HepG2 (cell line): ENCODE results near the gene RFFL. TPM values are rescaled to one million over a fixed set of nuclear protein-coding genes. Genes with fewer than 3 reads are reported as not detected.

Experiments
- ATAC-seq: fragments of 200-7000 bp; cut with Tn5 transposase; 3 replicates; pipeline ENCODE4 v1.9.1; 2020; ENCODE audit warnings: mild to moderate bottlenecking, moderate library complexity
- BruUV-seq: library from RNA; stranded (reverse); fragments of 400-500 nt; replicated peaks from 2 replicates; lab custom pipeline; 2021; lab: Mats Ljungman, UMichigan
- CTCF ChIA-PET: fragments of 300-600 bp; formaldehyde crosslinking; extraction: SDS; loops from one replicate; lab custom pipeline; 2021; ENCODE audit warnings: low total read pairs, inconsistent platforms, low intra/inter-chr PET ratio; lab: Yijun Ruan, JAX
- POLR2A ChIA-PET: fragments of 350-600 bp; sonication (Branson Sonifier 250); formaldehyde crosslinking; loops from one replicate; lab custom pipeline; 2020; ENCODE audit warnings: antibody characterized with exemption, inconsistent platforms; lab: Yijun Ruan, JAX
- DNase-seq: peaks from one replicate; pipeline ENCODE4 v3.0.0-alpha.2; 2015; ENCODE audit warnings: low spot score
- FAIRE-seq: peaks from 3 replicates; lab custom pipeline; 2011; peaks lifted over from hg19 to GRCh38; lab: Jason Lieb, UNC
- H2AFZ ChIP-seq: one replicate; pipeline ENCODE4 v1.6.1; 2011; ENCODE audit warnings: low read length, inconsistent platforms
- H3K27ac ChIP-seq: fragments of 300-600 bp; 3 replicates; pipeline ENCODE4 v1.8.0; 2011; ENCODE audit warnings: mixed run types, mild to moderate bottlenecking, mixed read lengths, low read length, inconsistent platforms; ENCODE audit not compliant: insufficient read depth; ENCODE audit errors: extremely low read length
- H3K27me3 ChIP-seq, 2 experiments: fragments of 200-600 bp in 1 of 2; 2 replicates in 1 of 2; 3 replicates in 1 of 2; pipeline versions ENCODE4 v1.6.0 to v1.8.0; 2011; ENCODE audit warnings: low read length in 2 of 2, mild to moderate bottlenecking in 2 of 2, moderate library complexity in 2 of 2, inconsistent platforms in 1 of 2; ENCODE audit not compliant: insufficient read depth in 2 of 2, control insufficient read depth in 1 of 2
- H3K36me3 ChIP-seq, 2 experiments: fragments of 200-600 bp in 1 of 2; replicated peaks in 1 of 2; 2 replicates in 1 of 2; 3 replicates in 1 of 2; pipeline versions ENCODE4 v1.5.1 to v1.8.0; 2011; ENCODE audit warnings: low read length in 2 of 2, inconsistent platforms in 1 of 2; ENCODE audit not compliant: insufficient read depth in 2 of 2, control insufficient read depth in 1 of 2
- H3K4me1 ChIP-seq: 2 replicates; pipeline ENCODE4 v1.5.1; 2012; ENCODE audit warnings: low read length, inconsistent platforms; ENCODE audit not compliant: insufficient read depth
- H3K4me2 ChIP-seq: 2 replicates; pipeline ENCODE4 v1.6.0; 2011; ENCODE audit warnings: low read depth, low read length, inconsistent platforms
- H3K4me3 ChIP-seq, 3 experiments: fragments of 200-600 bp in 1 of 3; sonication (generic), shearing (Covaris generic) in 1 of 3; replicated peaks in 1 of 3; 2 replicates each; pipeline ENCODE4 v1.5.1; 2011 to 2016; ENCODE audit warnings: low read length in 3 of 3, inconsistent platforms in 2 of 3, low read depth in 2 of 3, mild to moderate bottlenecking in 2 of 3, control low read depth in 1 of 3, mixed read lengths in 1 of 3; ENCODE audit not compliant: insufficient read depth in 1 of 3
- H3K79me2 ChIP-seq: one replicate; pipeline ENCODE4 v1.6.1; 2011; ENCODE audit warnings: low read length, inconsistent platforms; ENCODE audit not compliant: insufficient read depth
- H3K9ac ChIP-seq: 2 replicates; pipeline ENCODE4 v1.6.0; 2011; ENCODE audit warnings: mild to moderate bottlenecking, low read depth, low read length, inconsistent platforms; ENCODE audit not compliant: insufficient read depth
- H3K9me3 ChIP-seq: 2 replicates; pipeline ENCODE4 v1.5.1; 2012; ENCODE audit warnings: mild to moderate bottlenecking, low read length
- H4K20me1 ChIP-seq: 2 replicates; pipeline ENCODE4 v1.6.0; 2011; ENCODE audit warnings: inconsistent platforms, mild to moderate bottlenecking, low read length, moderate library complexity; ENCODE audit not compliant: insufficient read depth
- SP4 ChIP-seq: sonication (generic); formaldehyde crosslinking; IDR thresholded peaks from 2 replicates; pipeline ENCODE4 v1.8.1; 2023; ENCODE audit warnings: mild to moderate bottlenecking, missing genetic modification reagents
- ZFY ChIP-seq: sonication (generic); formaldehyde crosslinking; IDR thresholded peaks from 2 replicates; pipeline ENCODE4 v1.4.0; 2020; ENCODE audit warnings: missing genetic modification reagents
- ZNF3 ChIP-seq: IDR thresholded peaks from 2 replicates; pipeline ENCODE4 v1.7.0; 2017; ENCODE audit warnings: inconsistent platforms
- ZNF407 ChIP-seq: sonication (generic); formaldehyde crosslinking; IDR thresholded peaks from one replicate; pipeline ENCODE4 v1.5.1; 2020; ENCODE audit warnings: mild to moderate bottlenecking, missing genetic modification reagents; ENCODE audit errors: not compliant biosample characterization
- ZNF44 ChIP-seq: sonication (generic); formaldehyde crosslinking; IDR thresholded peaks from 2 replicates; pipeline ENCODE4 v1.5.1; 2020; ENCODE audit warnings: mild to moderate bottlenecking, missing genetic modification reagents
- ZNF772 ChIP-seq: sonication (generic); formaldehyde crosslinking; IDR thresholded peaks from 2 replicates; pipeline ENCODE4 v1.5.0; 2020; ENCODE audit warnings: mild to moderate bottlenecking, missing genetic modification reagents
- WGBS: methylation state at CpG from one replicate; pipeline ENCODE4 v1.1.6; 2017; ENCODE audit warnings: low lambda C conversion rate; 5-methylcytosine and 5-hydroxymethylcytosine counted together
- in situ Hi-C: cut with HindIII; loops from 2 replicates; pipeline ENCODE4 v1.10.0; 2017; ENCODE audit warnings: low pct_unique_long_range_greater_than_20kb; ENCODE audit not compliant: extremely low pct_ligation_motif_present
- intact Hi-C: fragments of 100-400 bp; cut with micrococcal nuclease; formaldehyde crosslinking; loops from one replicate; pipeline ENCODE4 v1.10.0; 2022; ENCODE audit not compliant: unreplicated experiment
- polyA plus RNA-seq, 8 experiments: library from polyadenylated mRNA; depleted of rRNA in 3 of 8; stranded (reverse) in 7 of 8; unstranded in 1 of 8; fragments of >200 nt; fragmentation: Illumina TruSeq in 4 of 8; extraction: Trizol in 4 of 8; gene quantifications; 2 replicates each; pipeline versions ENCODE4 v1.2.1 to v1.2.3, GENCODE V29; 2011 to 2016; ENCODE audit warnings: low read depth in 4 of 8, missing spikeins in 1 of 8, mixed read lengths in 1 of 8; ENCODE audit not compliant: insufficient read depth in 1 of 8
- total RNA-seq, 5 experiments: library from RNA; depleted of rRNA; stranded (reverse); fragments of >200 nt; fragmentation: Illumina TruSeq; extraction: Trizol; gene quantifications; 2 replicates each; pipeline ENCODE4 v1.2.3, GENCODE V29; 2016; ENCODE audit warnings: low read depth in 1 of 5
- TF ChIP-seq, protein P1 (sequence below): IDR thresholded peaks from 2 replicates; pipeline ENCODE4 v1.6.1; 2016; ENCODE audit warnings: low read depth, missing genetic modification reagents, missing compliant biosample characterization

Gene RFFL
- total and polyA plus RNA-seq, 2 of the 13 experiments (the other 11 are each of a cell fraction or from before 2014, with no cell fraction given) = 24.3 to 48.6 TPM

GRCh38 chr17:34974179-34974578 is 89.3 kb downstream of the RFFL start (continued):
- TF ChIP-seq, protein P1, sequence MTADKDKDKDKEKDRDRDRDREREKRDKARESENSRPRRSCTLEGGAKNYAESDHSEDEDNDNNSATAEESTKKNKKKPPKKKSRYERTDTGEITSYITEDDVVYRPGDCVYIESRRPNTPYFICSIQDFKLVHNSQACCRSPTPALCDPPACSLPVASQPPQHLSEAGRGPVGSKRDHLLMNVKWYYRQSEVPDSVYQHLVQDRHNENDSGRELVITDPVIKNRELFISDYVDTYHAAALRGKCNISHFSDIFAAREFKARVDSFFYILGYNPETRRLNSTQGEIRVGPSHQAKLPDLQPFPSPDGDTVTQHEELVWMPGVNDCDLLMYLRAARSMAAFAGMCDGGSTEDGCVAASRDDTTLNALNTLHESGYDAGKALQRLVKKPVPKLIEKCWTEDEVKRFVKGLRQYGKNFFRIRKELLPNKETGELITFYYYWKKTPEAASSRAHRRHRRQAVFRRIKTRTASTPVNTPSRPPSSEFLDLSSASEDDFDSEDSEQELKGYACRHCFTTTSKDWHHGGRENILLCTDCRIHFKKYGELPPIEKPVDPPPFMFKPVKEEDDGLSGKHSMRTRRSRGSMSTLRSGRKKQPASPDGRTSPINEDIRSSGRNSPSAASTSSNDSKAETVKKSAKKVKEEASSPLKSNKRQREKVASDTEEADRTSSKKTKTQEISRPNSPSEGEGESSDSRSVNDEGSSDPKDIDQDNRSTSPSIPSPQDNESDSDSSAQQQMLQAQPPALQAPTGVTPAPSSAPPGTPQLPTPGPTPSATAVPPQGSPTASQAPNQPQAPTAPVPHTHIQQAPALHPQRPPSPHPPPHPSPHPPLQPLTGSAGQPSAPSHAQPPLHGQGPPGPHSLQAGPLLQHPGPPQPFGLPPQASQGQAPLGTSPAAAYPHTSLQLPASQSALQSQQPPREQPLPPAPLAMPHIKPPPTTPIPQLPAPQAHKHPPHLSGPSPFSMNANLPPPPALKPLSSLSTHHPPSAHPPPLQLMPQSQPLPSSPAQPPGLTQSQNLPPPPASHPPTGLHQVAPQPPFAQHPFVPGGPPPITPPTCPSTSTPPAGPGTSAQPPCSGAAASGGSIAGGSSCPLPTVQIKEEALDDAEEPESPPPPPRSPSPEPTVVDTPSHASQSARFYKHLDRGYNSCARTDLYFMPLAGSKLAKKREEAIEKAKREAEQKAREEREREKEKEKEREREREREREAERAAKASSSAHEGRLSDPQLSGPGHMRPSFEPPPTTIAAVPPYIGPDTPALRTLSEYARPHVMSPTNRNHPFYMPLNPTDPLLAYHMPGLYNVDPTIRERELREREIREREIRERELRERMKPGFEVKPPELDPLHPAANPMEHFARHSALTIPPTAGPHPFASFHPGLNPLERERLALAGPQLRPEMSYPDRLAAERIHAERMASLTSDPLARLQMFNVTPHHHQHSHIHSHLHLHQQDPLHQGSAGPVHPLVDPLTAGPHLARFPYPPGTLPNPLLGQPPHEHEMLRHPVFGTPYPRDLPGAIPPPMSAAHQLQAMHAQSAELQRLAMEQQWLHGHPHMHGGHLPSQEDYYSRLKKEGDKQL (CRISPR knock-in tag) = no peak

DNA sequence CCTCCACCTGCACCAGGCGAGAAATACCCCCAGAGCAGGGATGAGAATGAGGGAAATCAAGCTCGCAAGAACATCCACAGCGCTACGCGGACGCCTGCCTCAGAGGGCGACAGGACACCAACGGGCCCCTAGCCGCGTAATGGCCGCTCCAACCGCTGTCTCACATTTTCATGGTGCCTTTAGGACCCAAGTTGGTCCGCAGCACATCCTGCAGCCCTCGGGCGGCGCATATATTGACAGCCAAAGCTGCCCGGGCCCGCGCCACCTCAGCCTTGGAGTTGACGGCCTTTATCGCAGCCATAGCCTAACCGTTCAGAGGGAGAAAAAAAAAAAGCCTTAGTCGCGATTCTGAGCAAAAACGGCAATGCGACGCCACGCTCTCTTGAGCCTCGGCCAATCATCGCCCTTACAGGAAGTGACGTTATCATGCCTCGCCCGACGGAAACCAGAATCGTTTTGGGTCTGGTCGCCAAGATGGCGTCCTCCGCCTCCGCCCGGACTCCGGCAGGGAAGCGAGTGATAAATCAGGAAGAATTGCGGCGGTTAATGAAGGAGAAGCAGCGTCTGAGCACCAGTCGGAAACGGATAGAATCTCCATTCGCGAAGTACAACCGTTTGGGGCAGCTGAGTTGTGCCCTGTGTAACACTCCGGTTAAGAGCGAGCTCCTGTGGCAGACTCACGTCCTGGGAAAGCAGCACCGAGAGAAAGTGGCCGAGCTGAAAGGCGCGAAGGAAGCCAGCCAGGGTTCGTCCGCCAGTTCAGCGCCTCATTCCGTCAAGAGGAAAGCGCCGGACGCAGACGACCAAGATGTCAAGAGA is 102.2 kb downstream of the RFFL start, which contains the start of the genes CCT6B and ZNF830:
CCT6B (minus strand) TSS at position 368 of the 819 bp plus-strand sequence; CDS start at position 301, 67 bp downstream.
ZNF830 (plus strand) TSS at position 448 of the 819 bp plus-strand sequence; CDS start at position 475, 27 bp downstream.
- no peak within 1 kb of the TSS for H2AFZ ChIP-seq
- FAIRE-seq (peak; percentile 94), DNase-seq (peak; percentile 92), ATAC-seq (peak; percentile 94)
- WGBS = 2% methylated on average over 24 of the region's 65 CpGs
- H3K27me3 ChIP-seq = no peaks in the 10 kb centered on the region; a peak in 1 of 5 replicates
- intact Hi-C loops (loop anchor here (2.0 kb wide), 1 partner anchor 19 kb away; the partner anchor contains the start of gene LIG3), in situ Hi-C loops (no loop called here)
- peak within 1 kb of the TSS; percentile 90 for H3K9ac ChIP-seq
- peaks cover 2% of the 10 kb centered on the region in 2 experiments; a peak in 3 of 5 replicates for H3K36me3 ChIP-seq
- H3K9me3 ChIP-seq = no peaks in the 10 kb centered on the region
- peaks cover 25% of the 10 kb centered on the region for H3K79me2 ChIP-seq
- peak within 1 kb of the TSS; percentile 85 for H3K4me2 ChIP-seq
- H3K27ac ChIP-seq = peak within 1 kb of the TSS; percentile 85
- POLR2A ChIA-PET = interaction anchor here (0.5 to 2.3 kb wide), 3 partner anchors 19 to 90 kb away, joined by 3 to 14 read pairs (median 3); partner anchors contain the start of gene LIG3
- BruUV-seq = no TSS peak
- peak within 1 kb of the TSS; percentile 78 to 92 (median 86) for H3K4me3 ChIP-seq
- H4K20me1 ChIP-seq = no peaks in the 10 kb centered on the region
- H3K4me1 ChIP-seq = peaks cover 22% of the 10 kb centered on the region
- CTCF ChIA-PET = no interaction called here
- TF ChIP-seq ZFY (CRISPR knock-in tag) (peak; percentile 93), ZNF44 (CRISPR knock-in tag) (0 out of 2 replicates have a peak, but pooled peaks have one; percentile 25), ZNF407 (CRISPR knock-in tag) (peak; percentile 63), SP4 (CRISPR knock-in tag) (peak; percentile 36; the same call in 1 of the 2 replicates), ZNF772 (no peak), ZNF3 (no peak)
